ENCODE results near the gene NEK8.
"Not testable (repeated sequence)": the region's sequence is repeated elsewhere in the genome, so short reads cannot be mapped to it uniquely, and the experiment has no call there.

NEK8 gene

DNA sequence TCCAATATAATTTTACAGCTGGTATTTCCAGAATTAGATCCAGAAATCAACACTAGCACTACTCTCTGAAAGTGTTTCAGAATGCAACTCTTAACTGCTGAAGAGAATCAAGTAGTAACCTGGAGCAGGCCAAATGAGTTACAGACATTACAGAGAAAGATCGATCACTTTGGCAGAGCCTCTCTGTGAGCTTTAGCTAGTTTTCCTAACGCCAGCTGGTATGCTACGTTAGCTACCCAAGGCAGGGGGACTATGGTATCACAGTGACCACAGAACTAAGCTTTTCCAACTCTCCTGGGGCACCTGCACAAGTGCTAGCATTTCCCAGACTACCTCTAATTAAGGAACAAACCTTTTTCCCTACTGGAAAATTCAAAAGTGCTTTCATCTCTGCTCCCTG is 45.6 kb downstream of the NEK8 start:
- no peak for FAIRE-seq

DNA sequence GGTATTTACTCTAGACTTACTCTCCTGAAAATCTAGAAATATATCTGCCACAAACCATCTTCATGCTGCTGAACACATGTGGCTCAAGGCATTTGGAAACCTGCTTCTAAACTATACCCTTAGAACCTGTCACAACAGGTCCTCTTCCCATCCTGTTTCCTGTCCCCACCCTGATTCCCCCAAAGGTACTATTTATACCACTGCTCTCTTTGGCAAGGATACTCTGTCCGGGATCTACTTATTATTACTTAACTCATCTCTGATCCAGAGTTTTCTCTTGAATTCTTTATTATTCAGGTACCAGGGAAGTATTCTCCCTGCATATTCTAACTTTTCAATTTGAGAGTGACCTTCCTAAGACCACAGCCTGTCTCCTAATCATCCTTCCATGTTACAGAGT is 48.6 kb downstream of the NEK8 start:
- no peak for FAIRE-seq

DNA sequence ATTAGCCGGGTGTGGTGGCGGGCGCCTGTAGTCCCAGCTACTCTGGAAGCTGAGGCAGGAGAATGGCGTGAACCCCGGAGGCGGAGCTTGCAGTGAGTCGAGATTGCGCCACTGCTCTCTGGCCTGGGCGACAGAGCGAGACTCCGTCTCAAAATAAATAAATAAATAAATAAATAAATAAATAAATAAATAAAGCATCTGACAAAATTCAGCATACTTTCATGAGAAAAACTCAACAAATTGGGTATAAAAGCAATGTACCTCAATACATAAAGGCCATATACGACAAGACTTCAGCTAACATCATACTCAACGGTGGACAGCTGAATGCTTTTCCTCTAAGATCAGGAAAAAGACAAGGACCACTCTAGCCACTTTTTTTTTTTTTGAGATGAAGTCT is 51.0 kb downstream of the NEK8 start:
- FAIRE-seq = not testable (repeated sequence)

DNA sequence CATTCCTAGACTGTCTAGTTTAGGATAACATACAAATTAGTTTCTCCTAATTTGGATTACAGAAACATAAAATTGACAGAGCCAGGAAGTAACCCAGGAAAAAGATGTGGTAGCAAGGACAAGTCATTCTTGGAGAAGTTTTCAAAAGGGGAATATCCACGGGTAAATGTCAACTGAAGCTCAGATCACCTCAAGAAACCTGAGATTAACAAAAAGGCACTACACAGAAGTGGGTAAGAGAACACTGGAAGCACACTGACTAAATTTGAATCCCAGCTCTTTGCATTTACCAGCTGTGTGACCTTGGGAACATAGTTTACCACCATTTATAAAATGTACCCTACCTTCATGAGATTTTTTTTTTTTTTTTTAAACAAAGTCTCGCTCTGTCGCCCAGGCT is 54.6 kb downstream of the NEK8 start:
- no peak for FAIRE-seq

DNA sequence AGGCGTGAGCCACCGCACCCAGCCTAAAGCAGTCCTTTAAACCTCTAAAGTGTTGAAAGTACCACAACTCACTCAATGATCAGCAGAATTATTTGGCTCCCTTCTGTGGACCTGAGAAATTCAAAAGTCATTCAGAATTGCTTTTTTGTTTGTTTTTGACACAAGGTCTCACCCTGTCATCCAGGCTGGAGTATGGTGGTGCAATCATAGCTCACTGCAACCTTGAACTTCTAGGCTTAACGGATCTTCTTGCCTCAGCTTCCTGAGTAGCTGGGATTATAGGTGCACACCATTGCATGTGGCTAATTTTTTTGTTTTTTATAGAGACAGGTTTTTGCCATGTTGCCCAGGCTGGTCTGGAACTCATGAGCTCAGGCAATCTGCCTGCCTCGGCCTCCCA is 59.5 kb downstream of the NEK8 start:
- FAIRE-seq = no peak

All from islet of Langerhans (tissue), 1 donor.